GM19043 (cell line): ENCODE results near the gene RITA1.
A peak's percentile ranks its signal among the peaks of the same experiment; 100 is the strongest.

Experiments
- ATAC-seq: cut with Tn5 transposase; IDR thresholded peaks from one replicate; pipeline ENCODE4 v1.9.1; 2021; ENCODE audit warnings: low read depth; ENCODE audit not compliant: unreplicated experiment

Gene RITA1

DNA sequence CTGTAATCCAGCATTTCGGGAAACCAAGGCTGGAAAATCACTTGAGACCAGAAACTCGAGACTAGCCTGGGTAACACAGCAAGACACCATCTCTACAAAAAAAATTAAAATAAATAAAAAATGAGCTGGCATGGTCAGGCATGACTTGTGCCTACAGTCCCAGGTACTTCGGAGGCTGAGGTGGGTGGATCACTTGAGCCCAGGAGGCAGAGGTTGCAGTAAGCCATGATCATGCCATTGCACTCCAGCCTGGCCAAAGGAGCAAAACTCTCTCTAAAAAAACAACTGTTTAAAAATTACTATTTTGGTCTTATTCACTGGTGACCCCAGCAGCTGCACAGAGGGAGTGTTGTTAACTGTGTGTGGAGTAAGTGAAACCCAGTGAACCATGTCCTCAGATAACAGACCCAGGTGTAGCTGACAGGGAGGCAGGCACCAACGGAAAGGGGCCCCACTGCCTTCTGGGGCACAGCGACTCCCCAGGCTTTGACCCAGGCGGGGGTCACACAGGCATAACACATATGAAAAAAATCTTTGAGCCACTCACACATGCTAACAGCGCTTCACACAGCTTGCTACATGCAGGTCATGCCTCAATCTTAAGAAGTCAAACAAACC, 12.3 kb upstream of the RITA1 start:
- peak; percentile 82 for ATAC-seq

DNA sequence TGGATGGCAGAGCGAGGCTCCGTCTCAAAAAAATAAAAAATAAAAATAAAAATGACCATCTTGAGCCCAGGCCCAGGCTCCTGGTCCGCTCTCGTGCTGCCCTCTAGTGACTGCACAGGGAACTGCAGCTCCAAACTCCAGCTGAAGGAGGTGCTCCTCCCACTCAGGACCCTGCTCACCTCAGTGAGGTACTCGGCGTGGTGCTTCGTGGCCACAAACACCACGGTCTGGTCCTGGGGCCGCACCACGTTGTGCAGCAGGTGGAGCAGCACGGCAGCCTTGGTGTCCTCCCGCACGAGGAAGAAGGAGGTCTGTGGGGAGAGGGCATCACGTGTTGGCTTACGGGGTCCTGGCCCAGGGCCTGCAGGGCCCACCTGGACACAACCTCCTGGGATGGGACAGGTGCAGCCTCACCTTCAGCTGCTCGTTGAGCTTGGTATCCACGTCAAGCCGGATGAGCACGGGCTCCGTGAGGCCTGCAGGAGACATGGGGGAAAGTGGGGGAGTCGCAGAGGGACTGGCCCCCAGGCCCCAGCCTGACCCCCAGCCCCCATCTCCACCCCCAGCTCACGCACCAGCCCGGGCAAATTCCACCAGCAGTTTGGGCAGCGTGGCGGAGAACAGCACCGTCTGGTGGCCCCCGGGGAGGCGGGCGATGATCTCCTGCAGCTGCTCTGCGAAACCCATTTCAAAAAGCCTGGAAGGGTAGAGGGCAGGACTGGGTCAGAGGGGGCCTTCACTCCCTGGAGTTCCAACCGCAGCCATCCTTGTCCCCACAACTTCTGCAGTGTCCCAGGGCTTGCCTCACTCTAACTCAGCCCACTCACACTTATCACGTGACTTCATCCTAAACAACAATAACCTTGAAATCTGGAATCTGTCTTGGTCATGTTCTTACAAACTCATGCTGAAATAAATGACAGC, 10.8 kb upstream of the RITA1 start:
- no peak for ATAC-seq

DNA sequence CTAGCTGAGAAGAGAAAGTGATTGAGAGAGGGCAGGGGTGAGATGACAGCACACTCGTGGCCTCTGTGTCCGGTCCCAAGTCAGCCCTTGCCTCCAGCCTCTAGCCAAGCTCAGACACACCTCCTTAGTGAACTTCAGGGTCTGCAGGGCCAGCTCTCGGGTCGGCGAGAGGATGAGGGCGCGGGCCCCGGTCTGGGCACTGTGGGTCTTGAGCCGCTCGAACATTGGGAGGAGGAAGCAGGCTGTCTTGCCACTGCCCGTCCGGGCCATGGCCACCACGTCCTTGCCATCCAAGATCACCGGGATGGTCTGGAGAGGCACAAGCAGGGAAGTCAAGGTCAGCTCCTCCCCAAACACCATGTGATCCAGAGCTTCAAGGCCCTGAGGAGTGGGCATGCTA, 6.5 kb upstream of the RITA1 start:
- ATAC-seq, result no peak

DNA sequence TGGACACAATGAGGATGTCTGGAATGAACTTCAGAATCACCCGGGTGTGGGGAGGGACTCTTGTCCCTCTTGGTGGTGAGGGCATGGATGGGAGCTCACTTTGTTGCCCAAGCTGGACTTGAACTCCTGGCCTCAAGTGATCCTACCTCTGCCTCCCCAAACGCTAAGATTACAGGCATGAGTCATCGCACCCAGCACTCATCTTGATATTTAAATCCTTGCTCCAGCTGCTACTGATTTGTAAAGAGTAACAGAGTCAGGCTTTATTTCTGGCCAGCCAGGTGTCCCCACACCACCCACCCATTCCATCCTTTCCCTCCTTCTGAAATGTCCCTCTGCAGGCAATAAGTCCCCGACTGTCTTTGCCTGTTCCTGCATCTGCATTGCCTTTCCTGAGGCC, 5.2 kb upstream of the RITA1 start:
- no peak for ATAC-seq

DNA sequence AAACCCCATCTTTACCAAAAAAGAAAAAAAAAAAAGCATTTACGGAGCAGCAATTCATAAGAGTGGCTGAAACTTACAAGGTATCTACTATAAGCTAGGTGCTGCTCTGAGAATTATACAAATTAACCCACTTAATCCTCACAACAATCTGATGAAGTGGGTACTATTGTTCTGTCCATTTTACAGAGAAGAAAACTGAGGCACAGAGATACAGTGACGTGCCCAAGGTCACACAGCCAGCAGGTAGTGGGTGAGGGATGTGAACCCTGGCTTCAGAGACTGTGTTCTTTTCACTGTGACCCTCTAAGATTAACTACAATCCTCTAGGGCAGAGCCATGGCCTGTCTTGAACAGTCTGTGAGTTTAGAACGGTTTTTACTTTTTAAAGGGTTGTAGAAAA, 3.5 kb upstream of the RITA1 start:
- ATAC-seq, result no peak

DNA sequence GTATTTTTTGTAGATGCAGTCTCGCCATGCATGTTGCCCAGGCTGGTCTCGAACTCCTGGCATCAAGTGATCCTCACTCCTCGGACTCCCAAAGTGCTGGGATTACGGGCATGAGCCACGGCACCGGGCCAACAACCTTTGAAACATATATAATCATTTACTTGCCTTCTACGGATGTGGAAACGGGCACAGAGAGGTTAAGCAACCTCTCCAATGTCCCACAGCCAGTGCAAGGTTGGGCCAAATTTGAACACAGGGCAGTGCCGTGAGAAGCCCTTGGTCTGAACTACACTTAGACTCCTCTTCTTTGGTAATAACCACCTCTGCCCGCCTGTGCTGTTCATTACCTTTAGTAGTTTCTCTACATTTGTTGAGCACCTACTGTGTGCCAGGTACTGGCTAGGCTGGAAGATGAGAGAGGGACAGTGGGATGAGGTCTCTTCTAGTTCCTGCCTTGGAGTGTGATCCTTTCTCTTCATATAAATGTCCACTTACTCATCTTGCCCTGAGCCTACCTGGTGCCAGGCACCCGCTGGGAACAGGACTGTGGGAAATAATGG, 2.4 kb upstream of the RITA1 start:
- no peak for ATAC-seq

DNA sequence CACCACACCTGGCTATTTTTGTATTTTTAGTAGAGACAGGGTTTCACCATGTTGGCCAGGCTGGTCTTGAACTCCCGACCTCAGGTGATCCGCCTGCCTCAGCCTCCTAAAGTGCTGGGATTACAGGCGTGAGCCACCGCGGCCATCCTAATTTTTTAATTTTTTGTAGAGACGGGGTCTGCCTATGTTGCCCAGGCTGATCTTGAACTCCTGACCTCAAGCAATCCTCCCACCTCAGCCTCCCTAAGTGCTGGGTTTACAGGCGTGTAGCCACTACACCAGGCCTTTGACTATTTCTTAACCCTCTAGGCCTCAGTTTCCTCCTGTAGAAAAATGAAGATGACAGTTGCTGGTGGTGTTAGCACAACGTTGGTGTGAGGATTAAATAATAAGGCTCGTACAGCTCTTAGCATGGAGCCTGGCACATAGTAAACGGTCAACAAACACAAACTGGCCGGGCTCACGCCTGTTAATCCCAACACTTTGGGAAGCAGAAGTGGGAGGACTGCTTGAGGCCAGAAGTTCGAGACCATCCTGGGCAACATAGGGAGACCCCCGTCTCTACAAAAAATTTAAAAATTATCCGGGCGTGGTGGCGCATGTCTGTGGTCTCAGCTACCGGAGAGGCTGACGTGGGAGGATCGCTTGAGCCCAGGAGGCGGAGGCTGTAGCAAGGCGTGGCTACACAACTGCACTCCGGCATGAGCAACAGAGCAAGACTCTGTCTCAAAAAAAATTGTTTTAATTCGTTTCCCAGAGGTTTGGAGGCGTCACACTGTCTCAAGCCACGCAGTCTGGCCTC, 1.2 kb upstream of the RITA1 start:
- peak; percentile 38 for ATAC-seq

DNA sequence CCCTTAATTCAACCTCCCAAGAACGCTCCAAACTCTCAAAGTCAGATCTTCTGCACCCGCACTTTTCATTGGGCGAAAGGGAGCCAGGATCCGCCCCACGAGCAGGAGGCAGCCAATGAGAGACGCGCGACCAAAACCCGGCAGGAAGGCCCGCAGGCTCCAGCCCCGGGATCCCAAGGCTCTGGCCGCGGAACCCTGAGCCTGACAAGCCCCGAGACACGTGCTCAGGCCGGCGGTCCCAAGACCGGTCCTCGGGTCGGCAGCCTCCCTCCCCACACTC, 681 bp upstream of the RITA1 start:
- peak; percentile 74 for ATAC-seq

DNA sequence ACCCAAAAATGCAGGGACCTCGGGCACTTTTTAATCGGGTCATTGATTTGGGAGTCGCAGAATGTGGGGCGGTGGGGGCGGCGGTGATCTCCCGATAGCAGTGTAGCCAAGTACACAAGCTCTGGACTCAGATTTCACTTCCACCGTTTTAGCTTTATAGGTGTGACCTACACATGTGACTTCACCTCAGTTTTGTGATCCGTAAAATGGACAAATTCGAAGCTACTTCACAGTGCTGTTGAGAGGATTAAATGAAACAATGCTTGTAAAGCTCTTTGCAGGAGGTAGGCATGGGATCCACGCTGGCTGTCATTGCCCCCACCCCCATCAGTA, 478 bp downstream of the RITA1 start:
- ATAC-seq, result no peak

DNA sequence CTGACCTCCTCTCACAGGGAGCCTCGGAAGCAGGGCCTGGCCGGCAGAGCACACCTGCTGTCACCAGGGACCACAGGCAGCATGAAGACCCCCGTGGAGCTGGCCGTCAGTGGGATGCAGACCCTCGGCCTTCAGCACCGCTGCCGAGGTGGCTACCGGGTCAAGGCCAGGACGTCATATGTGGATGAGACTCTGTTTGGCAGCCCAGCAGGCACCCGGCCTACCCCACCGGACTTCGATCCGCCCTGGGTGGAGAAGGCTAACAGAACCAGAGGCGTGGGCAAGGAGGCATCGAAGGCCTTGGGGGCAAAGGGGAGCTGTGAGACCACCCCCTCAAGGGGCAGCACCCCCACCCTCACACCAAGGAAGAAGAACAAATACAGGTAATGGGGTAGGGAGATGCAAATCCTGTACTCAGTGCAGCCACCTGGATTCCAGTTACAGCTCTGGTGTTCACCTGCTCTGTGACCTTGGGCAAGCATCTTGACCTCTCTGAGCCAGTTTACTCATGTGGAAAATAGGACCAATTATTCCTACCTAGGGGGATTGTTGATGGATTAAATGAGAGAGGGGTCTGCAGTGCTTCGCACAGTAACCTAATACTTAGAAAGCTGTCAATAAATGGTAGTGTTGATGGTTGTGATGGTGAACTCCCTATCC, 1.3 kb downstream of the RITA1 start:
- no peak for ATAC-seq

DNA sequence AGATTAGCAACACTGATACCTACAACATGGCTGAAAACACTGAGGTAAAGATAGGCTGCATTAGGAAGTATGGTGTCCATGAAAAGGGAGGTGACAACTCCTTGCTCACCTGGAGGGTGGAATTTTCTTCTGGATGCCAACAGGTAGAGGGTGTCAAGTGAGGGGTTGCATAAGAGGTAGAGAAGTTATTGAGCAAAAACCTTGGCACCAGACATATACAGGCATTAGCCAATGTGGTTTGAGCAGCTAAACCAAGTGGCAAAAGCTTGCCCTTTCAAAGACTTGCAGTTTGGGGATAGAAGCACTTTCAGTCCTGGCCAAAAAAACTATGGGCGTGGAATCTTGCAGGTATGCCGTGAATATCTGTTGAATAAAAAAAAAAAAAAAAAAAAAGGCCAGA, 3.8 kb downstream of the RITA1 start:
- no peak for ATAC-seq

DNA sequence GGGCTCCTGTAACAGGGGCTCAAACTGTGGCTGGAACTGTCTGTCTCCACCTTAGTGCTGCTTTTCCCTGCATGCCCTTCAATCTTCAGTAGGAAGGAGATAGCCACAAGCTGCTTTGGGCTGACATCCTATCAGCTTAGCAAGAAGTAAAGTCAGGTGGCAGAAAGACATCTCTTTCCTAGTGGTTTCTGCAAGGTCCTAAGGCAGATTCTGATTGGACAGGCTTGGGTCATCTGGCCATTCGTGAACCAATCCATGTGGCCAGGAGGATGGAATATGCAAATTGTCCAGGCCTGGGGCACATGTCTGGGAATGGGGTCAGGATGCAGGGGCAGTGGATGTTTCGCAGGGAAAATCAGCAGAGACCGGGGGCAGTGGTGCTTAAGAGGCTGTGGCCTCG, 5.2 kb downstream of the RITA1 start:
- ATAC-seq, result no peak

DNA sequence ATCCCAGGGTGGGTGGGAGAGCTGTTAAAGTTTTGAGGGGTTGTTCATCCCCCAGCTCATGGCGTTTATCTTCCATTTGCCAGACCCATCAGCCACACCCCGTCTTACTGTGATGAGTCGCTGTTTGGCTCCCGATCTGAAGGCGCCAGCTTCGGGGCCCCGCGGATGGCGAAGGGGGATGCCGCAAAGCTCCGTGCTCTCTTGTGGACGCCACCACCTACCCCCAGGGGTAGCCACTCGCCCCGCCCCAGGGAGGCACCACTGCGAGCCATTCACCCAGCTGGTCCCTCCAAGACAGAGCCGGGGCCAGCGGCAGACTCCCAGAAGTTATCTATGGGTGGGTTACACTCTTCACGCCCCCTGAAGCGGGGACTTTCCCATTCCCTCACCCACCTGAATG, 5.7 kb downstream of the RITA1 start:
- no peak for ATAC-seq

DNA sequence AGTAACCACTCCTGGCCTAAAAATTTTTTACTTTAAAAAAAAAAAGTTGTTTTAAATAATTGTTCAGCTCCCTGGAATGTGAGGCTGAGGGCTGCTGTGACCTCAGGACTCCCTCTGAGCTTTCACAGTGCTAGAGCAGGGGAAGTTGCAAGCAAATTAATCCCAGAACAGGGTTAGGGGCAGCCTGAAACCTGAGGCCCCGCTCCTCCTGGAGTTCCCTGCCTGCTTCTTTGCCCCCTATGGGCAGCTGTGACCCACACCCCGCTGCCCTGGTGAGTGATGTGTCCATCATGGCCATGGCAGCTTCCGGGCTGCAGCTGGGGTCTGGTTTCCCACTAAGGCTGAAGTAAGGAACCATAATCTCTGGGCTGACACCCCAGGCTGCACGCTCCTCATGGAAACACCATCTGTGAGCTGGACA, 9.5 kb downstream of the RITA1 start:
- no peak for ATAC-seq

DNA sequence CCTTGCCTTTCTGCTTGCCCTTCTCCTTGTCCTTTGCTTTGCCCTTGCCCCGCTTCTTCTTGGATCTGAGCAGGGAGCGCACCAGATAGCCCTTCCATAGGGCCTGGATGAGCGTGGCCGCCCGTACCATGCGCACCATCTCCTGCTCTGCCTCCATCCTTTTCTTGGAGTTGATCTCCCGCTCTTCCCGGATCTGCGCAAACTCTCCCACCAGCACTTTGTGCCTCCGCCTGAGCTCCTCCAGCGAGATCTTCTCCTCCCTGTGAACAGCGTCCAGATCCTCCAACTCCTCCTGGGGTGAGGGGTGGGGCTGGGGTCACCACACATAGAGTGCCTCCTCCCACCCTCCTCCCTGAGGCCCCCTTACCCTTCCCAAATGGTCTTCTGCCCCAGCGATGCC, 10.1 kb downstream of the RITA1 start:
- ATAC-seq, result no peak

DNA sequence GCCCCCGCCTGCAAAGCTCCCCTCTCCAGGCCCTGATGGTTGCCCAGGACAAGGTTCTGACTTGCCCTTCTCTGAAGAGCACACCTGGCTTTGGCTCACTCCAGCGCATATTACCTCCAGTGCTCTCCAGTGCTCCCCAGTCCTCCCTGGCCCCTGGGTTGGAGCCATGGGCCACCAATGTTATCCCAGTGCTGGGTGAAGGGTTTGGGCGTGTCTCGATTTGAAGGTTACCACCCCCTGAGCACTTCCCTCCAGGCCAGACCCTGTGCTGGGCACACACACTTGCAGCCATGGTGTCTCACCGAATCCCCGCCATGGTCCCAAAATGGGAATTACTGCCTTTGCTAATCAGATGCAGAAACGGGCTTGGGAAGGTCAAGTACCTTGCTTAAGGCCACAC, 11.1 kb downstream of the RITA1 start:
- ATAC-seq, result no peak

DNA sequence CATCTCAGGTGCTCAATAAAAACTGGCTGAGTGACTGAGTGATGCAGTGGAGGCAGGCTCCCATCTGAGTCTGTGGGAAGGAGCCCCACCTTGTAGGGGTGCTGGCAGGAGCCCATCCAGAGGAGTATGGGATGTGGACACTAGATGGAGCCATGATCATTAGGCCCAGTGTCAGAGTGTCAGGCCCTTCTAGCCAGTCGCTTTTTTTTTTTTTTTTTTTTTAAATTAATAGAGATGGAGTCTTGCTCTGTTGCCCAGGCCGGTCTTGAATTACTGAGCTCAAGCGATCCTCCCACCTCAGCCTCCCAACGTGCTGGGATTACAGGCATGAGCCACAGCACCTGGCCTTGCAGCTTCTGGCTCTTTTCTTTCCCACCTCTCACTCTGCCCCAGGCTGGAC, 11.5 kb downstream of the RITA1 start:
- peak; percentile 64 for ATAC-seq

DNA sequence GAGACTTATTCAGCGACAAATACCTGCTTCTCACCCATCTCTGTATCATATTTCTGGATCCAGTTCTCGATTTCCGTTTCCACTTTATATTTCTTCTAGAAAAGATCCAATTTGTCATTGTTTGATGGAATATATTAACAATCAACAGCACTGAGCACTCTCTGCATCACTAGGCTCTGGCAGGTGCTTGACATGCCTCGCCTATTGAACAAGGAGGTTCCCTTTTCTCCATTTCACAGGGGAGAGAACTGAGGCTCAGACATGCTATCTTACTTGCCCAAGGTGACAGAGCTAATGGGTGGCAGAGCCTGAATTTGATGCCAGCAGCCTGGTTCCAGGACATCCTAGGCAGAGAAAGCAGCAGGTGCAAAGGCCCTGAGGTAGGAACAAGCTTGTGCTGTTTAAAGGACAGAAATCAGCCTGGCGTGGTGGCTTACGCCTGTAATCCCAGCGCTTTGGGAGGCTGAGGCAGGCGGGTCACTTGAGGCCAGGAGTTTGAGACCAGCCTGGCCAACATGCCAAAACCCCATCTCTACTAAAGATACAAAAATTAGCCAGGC, 12.1 kb downstream of the RITA1 start:
- no peak for ATAC-seq

DNA sequence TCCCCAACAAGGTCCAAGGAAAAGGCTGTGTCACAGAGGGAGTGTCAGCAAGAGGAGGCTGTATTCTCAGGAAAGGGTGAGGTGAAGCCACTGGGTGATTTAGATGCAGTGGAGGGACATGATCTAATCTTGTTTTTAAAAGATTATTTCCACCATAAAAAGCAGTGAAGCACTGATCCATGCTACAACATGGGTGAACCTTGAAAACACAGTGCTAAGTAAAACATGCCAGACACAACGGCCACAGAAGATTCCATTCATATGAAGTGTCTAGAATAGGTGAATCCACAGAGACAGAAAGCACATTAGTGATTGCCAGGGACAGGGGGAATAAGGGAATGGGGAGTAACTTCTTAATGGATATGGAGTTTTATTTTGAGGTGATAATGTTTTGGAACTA, 12.8 kb downstream of the RITA1 start:
- no peak for ATAC-seq

DNA sequence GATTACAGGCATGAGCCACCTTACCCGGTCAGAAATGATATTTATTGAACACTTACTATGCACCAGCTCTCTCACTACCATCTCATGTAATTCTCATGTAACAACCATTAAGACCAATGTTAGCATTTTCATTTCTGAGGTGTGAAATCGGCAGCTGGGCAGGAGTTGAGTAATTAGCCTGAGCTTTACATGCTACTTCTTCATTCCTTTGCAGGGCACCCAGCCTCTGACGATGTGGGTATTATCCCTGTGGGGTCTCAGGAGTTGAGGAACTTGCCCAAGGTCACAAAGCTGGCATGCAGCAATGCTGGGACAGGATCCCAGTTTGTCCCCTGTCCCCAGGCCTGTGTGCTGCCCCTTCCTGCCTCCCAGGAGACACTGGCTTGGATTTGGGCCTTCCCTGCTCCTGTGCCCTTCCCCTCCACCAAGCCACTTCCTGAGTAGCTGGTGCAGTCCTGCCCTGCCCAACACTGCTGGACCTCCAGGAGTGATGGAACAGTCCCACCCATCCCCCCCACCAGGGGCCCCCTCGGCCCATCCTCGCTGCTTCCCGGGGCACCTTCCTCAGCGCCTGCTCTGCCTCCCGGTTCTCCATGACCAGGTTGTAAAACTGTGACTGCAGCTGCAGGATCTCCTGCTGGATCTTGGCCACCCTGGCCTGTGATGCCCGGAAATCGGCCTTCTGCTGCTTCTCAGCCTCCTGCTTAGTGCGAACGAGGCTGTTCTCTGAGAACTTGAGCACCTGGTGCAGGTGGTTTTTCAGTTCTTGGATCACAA, 14.7 kb downstream of the RITA1 start:
- no peak for ATAC-seq
